GOT3 (cell line): Measurements from ENCODE around the gene RELT.

ENCODE experiments used
- DNase-seq: peaks from one replicate; lab custom pipeline; 2025; ENCODE audit warnings: mixed read lengths; lab: John Stamatoyannopoulos, UW

The RELT gene

DNA sequence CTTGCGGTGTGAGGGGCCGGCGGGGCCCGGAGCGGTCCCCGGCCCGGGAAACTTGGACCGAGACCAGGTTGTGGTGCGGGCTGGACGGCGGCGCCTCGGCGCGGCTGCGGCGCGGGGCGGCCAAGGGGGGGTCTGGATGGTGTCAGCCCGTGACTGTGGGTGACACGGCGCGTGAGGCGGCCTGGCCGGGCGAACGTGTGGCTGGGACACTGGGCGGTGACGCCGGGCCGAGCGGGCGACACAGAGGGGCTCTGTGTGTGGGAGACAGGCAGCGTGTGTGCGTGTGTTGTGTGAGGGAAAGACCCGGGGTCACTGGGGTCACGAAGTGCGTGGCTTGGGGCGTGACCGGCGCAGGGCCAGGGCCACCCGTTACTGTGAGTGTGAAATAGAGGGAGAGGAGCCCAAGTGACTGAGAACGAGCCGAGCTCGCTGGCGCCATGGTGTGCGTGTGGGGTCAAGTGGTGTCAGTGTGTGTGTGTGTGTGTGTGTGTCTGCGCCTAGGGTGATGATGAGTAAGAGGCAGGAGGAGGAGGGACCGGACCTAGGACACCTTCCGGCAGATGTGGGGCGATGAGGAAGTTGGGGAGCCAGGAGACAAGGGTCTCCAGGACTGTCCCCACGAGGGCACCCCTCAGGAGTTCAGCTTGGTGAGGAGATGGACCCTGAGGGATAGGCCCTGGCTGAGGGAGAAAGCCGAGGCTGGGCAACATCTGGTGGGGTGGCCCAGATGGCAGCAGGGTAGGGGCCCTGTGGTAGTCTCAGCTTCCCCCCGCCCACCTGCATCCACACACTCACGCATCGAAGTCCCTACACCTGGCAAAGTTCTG, 817 bp downstream of the RELT start:
- DNase-seq = no peak

DNA sequence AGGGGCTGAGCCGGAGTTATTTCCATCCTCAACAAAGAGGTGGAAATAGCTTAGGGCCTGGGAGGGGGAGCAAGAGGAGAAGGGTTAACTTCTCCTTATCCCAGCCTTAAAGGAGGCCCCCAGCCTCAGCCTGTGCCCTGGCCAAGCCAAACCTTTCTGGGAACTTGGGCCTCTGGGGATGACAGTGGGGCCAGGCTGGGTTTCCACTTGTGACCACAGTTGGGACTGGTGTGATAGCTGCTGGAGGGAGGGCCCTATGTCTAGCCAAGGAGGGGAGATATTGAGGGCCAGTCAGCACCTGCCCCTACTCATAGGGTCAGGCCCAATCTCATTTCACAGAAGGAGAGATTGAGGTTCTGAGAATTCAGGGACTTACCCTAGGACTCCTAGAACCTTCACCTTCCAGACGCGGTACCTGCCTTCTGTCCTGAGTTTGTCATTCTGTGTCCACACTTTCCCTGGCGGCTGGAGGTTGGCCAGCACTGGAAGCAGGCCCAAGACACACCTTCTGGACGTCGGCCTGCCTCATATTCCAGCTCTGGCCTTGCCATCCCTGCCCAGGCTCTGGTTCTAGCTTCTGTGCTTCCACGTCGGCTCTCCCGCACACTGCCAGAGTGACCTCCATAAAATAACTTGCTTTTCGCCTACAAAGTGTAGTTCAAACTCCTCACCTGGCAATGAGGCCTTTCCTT, 3.1 kb downstream of the RELT start:
- no peak for DNase-seq

DNA sequence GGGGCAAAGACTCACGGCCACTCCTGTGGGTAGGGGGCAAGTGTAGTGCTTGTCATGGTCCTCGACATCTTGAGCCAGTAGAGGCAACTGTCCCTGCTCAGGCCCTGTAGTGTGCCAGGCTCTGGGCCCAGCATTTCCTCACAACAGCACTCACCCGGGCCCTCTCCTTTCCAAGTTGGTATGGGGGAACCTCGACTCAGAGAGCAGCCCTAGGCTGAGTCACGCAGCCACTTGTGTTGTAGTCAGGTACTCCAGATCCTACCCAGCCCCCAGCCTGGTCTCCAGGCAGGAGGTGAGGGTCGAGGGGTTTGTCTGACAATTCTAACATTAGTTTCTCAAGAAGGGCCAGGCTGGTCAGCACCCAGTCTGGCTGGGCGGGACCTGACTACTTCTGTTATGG, 4.1 kb downstream of the RELT start:
- no peak for DNase-seq

DNA sequence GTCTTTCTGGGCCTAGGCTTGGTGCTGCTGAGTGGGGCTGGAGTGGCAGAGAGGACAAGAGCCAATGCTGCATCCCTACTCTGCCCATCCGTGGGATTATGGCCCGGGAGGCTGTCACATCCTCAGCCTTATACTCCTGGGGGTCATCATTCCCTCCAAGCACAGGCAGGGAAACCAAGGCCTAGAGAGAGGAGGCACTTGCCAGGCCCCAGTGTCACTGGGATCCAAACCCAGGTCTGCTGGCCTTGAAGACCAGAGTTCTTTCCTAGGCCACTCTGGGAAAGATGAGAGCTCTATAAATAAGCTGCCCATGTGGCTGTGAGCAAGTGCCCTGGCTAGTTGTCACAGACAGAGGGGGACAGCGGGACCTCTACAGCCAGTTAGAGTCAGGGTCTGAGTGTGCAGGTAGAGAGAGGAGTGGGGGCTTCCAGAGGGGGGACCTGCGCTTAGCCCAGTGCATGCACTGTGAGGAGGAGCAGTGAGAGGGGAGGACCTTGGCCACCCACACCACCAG, 4.8 kb downstream of the RELT start:
- DNase-seq = no peak

DNA sequence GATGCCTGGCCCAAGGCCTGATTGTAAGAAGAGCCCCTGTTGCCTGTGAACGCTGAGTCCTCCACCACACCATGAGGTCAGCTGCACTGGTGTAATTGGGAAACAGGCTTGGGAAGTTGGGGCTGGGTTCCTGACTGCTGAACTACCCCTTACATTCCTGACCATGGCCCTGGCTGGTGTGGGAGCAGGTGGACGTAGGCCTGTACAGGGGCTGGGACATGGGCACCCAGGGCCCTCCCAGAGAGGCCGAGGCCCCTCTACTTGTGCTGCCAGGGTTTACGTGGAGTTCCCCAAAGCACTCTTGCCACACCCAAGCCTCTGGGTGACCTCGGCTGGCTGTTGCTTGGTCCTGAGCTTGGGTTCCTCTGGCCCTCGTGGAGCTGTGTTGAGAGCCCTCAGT, 5.4 kb downstream of the RELT start:
- no peak for DNase-seq

DNA sequence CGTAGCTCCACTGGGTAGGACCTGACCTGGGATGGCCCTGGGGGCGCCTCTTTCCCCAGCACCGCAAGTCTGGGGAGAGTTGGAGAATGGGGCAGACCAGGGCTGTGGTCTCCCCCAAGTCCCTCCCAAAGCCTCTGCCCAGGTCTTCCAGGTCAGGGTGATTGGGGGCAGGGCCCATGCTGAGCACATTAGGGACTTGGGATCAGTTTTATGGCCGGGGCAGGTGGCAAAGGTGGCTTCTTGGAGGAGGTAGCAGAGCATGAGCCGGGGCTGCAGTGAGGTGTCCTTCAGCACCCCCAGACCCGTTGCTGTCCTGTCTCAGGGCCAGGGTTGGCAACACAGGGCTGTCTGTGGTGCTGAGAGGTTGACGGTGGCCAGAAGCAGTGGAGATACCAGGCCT, 6.0 kb downstream of the RELT start:
- no peak for DNase-seq

DNA sequence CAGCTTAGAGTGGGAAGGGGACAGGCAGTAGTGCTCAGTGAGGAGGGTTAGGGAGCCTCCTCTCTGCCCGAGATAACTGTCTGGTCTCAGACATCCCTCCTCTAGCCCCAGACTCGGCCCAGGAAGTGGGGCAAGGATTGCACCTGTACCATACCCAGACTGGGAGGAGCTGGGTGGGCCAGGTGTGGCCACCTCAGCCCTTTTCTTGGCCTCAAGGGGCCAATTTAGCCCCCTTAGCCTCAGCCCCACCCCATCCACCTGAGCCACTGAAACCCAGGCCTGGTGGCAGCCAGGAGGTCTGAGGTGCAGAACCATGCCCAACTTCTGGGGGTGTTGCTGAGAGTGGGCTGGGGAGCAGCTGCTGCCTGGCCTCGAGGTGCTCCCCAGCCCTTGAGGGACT, 6.5 kb downstream of the RELT start:
- no peak for DNase-seq

DNA sequence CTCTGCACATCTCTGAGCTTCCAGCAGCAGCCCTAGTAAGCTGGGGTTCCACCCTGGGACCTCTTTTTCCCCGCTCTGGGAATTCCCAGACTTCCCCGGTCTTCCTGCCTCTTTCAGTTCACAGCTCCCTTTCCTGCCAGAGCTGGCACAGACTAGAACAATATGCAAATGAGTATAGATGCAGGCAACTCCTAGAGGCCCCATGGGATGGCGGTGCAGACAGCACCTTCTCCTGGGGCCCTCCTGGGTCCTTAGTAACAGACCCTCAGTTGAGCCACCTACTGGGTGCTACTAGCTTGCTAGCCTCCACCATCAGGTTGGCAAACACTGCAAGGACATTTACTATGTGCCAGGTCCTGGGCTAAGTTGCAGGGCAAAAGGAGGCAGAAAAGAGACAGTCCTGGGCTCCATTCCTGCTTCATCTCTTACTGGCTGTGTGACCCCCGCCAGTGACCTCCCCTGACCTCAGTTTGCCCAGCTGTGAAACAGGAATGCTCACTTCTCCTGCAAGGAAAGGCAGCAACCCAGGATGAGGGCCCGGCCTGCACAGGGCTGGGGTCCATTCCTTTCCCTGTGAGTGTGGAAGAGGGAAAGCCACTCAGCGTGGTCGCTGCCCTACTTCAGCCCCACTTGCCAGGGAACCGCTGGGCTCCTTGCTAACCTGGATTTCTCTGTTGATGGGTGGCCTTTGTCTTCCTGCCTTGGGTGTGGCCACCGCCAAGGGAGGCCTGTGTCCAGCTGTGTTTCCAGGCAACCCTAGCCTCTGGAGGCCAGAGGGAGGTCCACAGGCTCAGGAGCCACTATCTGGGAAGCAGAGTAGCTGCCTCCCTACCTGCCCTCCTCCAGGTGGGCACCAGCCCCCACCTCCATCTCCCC, 7.3 kb downstream of the RELT start:
- DNase-seq = no peak

DNA sequence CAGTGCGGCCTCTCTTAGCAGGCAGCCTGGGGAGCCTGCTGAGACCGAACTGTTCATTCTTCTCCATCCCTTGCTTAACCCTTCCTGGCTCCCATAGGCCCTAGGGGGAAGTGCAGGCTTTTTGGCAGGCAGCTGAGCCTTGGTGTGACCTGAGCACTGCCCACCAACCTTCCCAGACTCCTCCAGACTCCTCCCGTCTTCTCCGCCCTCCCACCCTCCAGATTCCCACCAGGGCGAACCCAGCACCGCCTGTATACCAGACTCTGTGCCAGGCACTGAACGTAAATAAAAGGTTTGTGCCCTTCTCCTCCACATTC, 7.9 kb downstream of the RELT start:
- DNase-seq = no peak

DNA sequence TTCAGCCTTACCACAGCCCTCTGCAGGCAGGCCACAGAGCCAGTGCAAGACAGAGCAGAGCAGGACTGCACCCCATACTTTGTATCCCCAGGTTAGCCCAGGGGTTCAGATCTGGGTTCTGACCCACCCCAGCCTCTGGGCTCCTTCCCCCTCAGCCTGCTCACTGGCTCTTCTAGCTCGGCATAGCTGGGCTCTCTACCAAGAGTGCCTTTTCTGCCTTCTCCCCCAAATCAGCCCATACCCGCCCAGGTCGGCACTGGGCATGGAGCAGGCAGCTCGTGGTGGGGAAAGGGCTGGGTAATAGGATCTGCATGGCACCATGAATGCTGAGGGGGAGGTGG, 8.3 kb downstream of the RELT start:
- DNase-seq = no peak

DNA sequence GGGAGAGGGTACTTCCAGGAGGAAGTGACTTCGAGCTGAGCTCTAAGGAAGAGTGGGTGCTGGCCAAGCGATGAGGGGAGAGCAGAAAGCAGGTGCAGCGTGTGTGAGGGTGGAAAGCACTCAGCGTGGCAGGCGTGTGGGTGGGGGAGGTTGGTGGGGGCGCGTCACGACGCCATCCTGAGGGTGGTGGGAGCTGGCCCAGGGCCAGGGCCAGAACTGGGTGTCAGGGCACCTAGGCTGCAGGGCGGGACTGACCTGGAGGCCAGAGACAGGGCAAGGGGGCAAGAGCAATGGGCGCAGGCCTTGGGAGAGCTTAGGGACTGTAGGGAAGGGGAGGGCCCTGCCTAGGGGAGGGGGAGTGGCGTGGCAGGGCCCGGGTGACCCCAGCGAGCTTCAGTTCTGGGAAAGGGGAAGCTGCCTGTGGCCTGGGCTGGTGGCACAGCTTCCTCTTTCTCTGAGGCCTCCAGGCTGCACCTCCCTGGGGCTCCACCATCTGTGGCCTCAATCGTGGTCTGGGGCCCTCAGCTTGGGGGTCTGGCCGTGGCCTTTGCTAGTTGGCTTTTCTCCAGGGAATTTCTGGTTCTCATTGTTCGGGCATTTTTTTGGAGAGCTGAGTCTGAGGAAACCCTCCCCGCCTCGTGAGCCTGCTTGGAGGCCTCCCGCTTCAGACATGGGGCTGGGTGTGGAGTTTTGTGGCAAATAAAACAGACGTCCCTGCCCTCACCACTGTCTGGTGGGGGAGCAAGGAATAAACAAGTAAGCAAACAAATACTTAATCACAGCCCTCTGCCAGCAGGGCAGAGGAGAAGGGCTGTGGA, 8.9 kb downstream of the RELT start:
- no peak for DNase-seq

DNA sequence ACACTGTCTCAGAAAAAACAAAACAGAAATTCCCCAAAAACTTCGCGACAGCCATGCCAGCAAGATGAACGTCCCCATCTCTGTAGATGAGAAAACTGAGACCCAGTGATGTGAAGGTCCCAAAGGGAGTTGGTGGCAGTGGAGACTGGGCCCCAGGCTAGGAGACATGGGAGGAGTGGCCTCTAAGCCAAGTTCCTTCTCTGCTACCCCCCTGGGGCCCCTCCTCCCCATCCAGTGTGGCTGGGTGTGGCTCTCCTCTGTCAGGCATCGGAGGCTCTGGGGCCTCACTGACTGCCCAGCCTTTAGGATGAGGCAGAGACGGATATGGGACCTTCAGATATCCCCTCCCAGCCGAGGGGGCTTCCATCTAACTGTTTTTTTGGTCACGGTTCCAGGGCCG, 9.8 kb downstream of the RELT start:
- DNase-seq = no peak

DNA sequence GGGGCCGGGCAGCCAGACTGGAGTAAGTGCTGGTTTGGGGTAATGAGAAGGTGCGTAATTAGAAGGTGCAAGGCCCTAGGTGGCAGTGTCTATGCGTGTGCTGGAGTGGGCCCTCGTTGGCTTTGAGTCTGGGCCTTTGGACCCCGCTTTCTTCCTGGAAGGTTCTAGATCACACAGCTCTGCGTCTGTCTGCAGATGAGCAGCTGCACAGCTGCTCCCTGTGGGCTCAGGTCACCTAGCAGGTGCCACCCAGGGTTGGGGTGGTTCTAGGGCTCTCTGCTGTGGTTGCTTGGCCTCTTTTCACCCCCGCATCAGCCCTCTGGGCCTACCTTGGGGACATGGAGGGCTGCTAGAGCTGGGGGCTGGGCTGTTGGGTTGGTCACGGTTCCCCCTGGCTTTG, 10.3 kb downstream of the RELT start:
- no peak for DNase-seq

DNA sequence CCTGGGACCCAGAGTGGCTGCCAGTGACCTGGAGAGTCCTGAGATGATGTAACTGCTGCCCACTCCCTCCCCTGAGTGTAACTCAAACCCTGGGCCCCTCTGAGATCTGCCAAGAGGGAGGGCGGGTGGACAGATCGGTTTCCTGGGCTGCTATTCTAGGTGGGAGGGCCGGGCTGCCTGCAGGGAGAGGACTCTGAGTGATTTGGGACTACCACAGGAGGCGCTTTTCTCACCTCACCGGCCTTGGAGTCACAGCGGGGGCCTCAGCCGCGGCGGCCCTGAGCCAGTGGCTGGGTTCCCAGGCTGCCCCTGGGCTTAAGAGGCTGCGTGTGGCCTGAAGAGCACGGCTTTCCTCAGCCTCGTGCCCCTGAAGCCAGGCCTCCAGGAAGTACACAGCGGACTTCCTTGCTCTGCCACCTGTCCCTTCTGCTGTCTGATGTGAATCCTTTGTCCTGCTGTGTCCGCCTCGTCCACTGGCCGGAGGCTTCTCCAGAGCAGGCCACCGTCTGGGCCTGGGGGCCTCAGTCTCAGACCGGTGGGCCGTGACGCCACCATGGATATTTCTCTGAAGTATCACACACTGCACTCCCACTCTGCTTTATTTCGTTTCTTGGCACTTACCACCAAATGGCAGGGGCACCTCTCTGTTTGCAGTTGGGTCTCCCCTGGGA, 11.5 kb downstream of the RELT start:
- no peak for DNase-seq

DNA sequence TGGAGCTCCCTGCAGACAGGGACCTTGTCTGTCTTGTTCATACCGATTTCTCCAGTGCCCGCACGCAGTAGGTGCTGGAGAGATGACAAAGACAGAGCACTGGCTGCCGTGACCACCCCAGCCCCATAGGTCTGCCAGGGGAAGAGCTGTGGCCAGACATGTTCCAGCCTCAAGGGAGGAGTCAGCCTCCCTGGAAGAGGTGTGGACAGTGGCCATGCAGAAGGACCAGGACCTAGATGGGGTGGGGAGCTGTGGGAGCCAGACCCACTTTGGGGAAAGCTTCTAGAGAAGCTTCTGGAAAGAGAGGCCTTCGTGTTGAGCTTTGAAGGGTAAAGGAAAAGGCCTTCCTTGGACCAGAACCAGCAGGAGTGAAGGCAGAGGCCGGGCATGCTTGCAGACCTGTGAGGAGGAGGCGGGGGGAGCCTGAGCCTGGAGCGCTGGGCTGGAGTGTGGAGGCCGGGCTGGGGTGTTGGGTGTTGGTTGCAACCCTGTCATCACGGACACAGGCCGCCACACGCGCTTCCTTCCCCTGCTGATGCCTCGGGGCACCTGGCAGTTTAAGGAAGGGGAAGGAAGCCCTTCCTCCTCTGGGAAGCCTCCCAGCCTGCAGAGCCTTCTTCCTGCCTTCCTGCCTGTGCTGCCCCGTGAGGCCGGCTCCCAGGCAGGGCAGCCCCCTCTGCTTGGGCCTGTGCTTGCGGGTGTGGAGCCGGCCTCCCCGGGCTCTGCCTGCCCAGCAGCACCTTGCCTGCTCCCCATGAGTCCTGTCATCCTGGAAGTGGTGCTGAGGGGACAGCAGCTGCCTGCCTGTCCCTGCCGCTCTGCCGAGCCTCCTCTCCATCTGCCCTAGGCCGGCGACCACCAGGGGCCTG, 12.3 kb downstream of the RELT start:
- DNase-seq = no peak

DNA sequence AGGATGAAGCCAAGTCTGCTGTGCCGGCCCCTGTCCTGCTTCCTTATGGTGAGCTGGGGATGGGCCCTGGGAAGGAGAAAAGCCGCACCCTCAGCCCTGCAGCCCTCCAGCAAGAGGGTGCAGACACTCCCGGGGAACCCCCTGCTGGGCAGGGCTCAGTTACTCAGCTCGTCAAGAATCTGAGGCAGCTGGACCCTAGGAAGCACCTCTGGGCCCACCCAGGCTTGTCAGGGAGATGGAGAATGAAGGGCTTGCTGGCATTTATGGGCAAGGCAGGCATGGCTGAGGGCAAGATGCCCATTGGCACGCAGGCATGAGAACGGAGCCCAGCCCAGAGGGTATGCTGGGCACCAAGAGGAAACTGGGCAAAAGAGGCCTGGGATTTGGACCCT, 12.9 kb downstream of the RELT start:
- DNase-seq = no peak

DNA sequence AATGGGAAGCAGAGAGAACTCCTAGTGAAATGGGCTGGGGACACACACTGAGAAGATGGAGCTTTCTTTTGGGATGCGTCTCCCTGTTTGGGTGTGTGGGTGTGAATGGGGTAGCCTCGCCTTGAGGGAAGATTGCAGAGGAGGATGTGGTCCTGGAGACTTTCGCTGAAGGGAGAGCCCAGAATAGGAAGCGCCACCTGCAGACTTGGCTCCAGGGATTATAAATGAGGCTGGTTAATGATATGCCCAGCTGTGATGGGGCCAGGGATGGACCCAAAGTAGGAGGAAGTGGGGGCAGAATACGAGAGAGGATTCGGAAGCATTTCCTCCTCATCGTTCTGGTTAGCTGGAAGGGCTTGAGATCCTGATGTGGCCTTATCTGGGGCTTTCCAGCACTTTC, 13.7 kb downstream of the RELT start:
- DNase-seq = no peak

DNA sequence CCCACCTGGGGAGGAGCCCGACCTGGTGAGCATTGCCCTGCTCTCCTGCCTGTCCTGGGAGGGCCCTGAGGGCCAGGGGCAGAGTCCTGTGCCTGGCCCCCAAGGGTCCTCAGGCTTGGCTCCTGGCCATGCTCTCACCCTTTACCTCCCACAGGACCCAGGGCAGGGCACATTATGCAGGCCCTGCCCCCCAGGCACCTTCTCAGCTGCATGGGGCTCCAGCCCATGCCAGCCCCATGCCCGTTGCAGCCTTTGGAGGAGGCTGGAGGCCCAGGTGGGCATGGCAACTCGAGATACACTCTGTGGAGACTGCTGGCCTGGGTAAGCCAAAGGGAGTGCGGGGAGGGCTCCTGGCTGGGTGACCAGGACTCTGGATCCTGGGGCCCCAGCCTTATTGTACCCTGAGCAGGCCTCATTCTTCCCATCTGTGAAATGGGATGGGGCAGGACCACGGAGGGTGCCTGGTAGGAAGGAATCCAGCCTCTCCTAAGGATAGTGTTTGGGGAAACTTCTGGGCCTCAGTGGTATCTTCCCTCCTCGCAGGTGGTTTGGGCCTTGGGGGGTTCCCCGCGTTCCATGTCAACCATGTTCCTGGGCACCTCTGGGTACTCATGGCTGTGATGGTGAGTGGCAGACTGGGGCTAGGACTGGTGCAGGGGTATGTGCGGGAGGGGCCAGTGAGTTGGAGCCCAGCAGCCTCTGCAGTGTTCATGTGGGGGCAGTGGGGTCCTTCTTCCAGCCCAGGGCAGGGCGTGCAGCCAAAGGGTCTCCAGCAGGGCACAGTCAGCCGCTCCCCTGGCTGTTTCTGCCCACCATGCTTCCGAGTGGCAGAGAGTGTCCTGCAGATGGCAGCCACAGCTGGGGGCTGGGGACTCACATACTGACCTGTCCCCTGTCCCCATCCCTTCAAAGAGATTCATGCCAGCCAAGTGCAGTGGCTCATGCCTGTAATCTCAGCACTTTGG, 14.7 kb downstream of the RELT start:
- no peak for DNase-seq

DNA sequence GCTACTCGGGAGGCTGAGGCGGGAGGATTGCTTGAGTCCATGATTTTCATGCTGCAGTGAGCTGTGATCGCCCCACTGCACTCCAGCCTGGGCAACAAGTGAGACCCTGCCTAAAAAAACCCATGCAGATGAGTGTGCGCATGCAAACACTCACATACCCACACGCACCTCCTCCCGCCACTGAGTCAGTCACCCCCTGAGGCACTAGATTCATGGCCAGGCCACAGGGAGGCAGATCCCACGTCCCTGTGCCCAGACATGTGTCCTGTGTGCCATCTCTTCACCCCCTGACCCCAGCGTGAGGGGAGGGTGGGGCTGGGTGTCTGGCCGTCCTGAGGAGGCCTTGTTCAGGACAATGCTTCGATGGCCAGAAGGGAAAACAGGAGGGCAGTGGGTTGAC, 15.5 kb downstream of the RELT start:
- no peak for DNase-seq
